Heart left ventricle (tissue), 13 donors: ENCODE measurements around the gene ICOSLG.
"Not testable (repeated sequence)": the region's sequence is repeated elsewhere in the genome, so short reads cannot be mapped to it uniquely, and the experiment has no call there.

Experiments used
- POLR2A ChIP-seq, 2 donors: fragments of 450-650 bp; IDR thresholded peaks; one replicate each; pipeline ENCODE4 v1.6.1; 2017; ENCODE audit warnings: antibody characterized with exemption in 2 of 2, mild to moderate bottlenecking in 2 of 2, moderate library complexity in 2 of 2
- TF ChIP-seq, protein P1 (sequence below), 12 donors: fragments of 200-600 bp; sonication (generic) in 4 of 12; IDR thresholded peaks; one replicate each; pipeline versions ENCODE4 v1.5.0 to v1.8.0; 2018 to 2022; ENCODE audit warnings: antibody characterized with exemption in 12 of 12, mild to moderate bottlenecking in 5 of 12
- donor health status: ischemic (EF 13 %, LVEDD 7.1; RV severe dilation, severe dysfunction).
- donor health status: DM: no; HTN: yes; CAD: no.
- donor health status: DM: no; HTN: no; CAD: no.
- donor health status: ischemic (EF 25% LVEDD 6.9; RV normal size, moderate dysfunction).
- donor health status: ischemic (EF 25% LVEDD 5.7; RV mildly dilated, moderate dysfunction).
- donor health status: ischemic (EF 35%, LVEDD 5.7; RV mildly dilated, moderate dysfunction).
- donor health status: nonischemic (EF 11% LVEDD 7.7; RV severe dilation, severe dysfunction).
- donor health status: DM: yes; HTN: yes; CAD: no.
- donor health status: PGD.
- donor health status: ischemic (EF 29% LVEDD 5.4; RV normal size, mild dysfunction).
- donor health status: nonischemic (EF 23%, LVEDD 6.1; RV moderate dilation, normal function).

DNA sequence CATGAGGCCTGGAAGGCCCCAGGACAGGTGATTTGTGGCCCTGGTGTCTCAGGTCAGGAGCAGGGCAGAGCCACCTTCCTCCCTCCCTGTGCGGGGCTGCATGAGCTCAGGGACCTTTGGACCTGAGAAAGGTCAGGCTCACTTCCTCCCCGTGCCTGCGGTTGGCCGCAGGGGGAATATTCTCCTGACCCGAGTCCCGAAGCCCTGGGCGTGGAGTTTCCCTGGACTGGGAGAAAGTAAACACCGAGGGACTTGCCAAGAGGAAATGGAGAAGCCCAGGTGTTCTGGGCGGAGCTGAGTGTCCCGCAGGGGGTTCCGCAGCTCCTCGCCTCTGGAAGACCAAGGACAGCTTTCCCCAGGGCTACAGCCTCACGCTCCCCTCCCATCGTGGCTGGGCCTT lies 64.6 kb downstream of the ICOSLG start:
- TF ChIP-seq, protein P1, sequence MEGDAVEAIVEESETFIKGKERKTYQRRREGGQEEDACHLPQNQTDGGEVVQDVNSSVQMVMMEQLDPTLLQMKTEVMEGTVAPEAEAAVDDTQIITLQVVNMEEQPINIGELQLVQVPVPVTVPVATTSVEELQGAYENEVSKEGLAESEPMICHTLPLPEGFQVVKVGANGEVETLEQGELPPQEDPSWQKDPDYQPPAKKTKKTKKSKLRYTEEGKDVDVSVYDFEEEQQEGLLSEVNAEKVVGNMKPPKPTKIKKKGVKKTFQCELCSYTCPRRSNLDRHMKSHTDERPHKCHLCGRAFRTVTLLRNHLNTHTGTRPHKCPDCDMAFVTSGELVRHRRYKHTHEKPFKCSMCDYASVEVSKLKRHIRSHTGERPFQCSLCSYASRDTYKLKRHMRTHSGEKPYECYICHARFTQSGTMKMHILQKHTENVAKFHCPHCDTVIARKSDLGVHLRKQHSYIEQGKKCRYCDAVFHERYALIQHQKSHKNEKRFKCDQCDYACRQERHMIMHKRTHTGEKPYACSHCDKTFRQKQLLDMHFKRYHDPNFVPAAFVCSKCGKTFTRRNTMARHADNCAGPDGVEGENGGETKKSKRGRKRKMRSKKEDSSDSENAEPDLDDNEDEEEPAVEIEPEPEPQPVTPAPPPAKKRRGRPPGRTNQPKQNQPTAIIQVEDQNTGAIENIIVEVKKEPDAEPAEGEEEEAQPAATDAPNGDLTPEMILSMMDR (IDR thresholded peaks at IDR 0.05) = not testable (repeated sequence)
- not testable (repeated sequence) for TF ChIP-seq POLR2A (IDR thresholded peaks at IDR 0.05)
